ENCODE data around the gene BICC1.

GRCh38 chr10:58779594-58779993 is 266.9 kb downstream of the BICC1 start:
- TF ChIP-seq CTCF (IDR thresholded peaks at IDR 0.05; ENCODE audit: extremely low read depth in 1 of 2, insufficient read depth in 1 of 2, low read depth in 1 of 2, low read length in 2 of 2) (no peak), POLR2A (IDR thresholded peaks at IDR 0.05; ENCODE audit: low read depth, low read length) (no peak), JUN (IDR thresholded peaks at IDR 0.05; ENCODE audit: borderline replicate concordance, insufficient read depth, insufficient read length, low read depth) (no peak), MYC (IDR thresholded peaks at IDR 0.05; ENCODE audit: low read depth, low read length) (no peak), POLR2AphosphoS5 (IDR thresholded peaks at IDR 0.05; ENCODE audit: insufficient read depth, low read depth, low read length) (no peak), EZH2 (IDR thresholded peaks at IDR 0.05; ENCODE audit: borderline replicate concordance, low read depth, low read length, severe bottlenecking) (no peak), MAX (IDR thresholded peaks at IDR 0.05; ENCODE audit: insufficient read depth, insufficient read length) (no peak), FOS (IDR thresholded peaks at IDR 0.05; ENCODE audit: borderline replicate concordance, insufficient read depth, low read length) (no peak)
